DOHH2 (cell line): Measurements from ENCODE around the gene TBC1D22A.

ENCODE experiments used
- H3F3A ChIP-seq: fragments of 200-600 bp; sonication (generic), shearing (Covaris generic); 2 replicates; pipeline ENCODE4 v1.6.0; 2016; ENCODE audit warnings: antibody characterized with exemption, mild to moderate bottlenecking; ENCODE audit not compliant: control insufficient read depth, insufficient read depth
- H3K27ac ChIP-seq: fragments of 200-600 bp; sonication (generic); 2 replicates; pipeline ENCODE4 v1.5.1; 2014; ENCODE audit warnings: low read depth, mild to moderate bottlenecking, low read length, moderate library complexity
- H3K27me3 ChIP-seq: fragments of 200-600 bp; sonication (generic); 2 replicates; pipeline ENCODE4 v1.6.1; 2014; ENCODE audit warnings: mild to moderate bottlenecking, low read length, mixed read lengths; ENCODE audit not compliant: control insufficient read depth
- H3K36me3 ChIP-seq: fragments of 200-600 bp; sonication (generic); 2 replicates; pipeline ENCODE4 v1.6.1; 2014; ENCODE audit warnings: mild to moderate bottlenecking, low read length, moderate library complexity, mixed read lengths; ENCODE audit not compliant: control insufficient read depth
- H3K4me1 ChIP-seq: fragments of 200-600 bp; sonication (generic); 2 replicates; pipeline ENCODE4 v1.6.1; 2014; ENCODE audit warnings: mild to moderate bottlenecking, low read length, mixed read lengths; ENCODE audit not compliant: control insufficient read depth
- H3K4me2 ChIP-seq: fragments of 200-600 bp; sonication (generic); 2 replicates; pipeline ENCODE4 v1.6.0; 2014; ENCODE audit warnings: mild to moderate bottlenecking, low read length, moderate library complexity
- H3K4me3 ChIP-seq: fragments of 200-600 bp; sonication (generic); 2 replicates; pipeline ENCODE4 v1.5.1; 2014; ENCODE audit warnings: mild to moderate bottlenecking, low read length, mixed read lengths
- H3K79me2 ChIP-seq: fragments of 200-600 bp; sonication (generic); 2 replicates; pipeline ENCODE4 v1.6.1; 2014; ENCODE audit warnings: mild to moderate bottlenecking, low read length, mixed read lengths; ENCODE audit not compliant: control insufficient read depth
- H3K9me2 ChIP-seq: fragments of 200-600 bp; sonication (generic); replicated peaks from 2 replicates; pipeline ENCODE4 v1.6.1; 2014; ENCODE audit warnings: mild to moderate bottlenecking, low read length, mixed read lengths; ENCODE audit not compliant: control insufficient read depth
- H3K9me3 ChIP-seq: fragments of 200-600 bp; sonication (generic); 2 replicates; pipeline ENCODE4 v1.6.1; 2014; ENCODE audit warnings: antibody characterized with exemption, low read length, mixed read lengths; ENCODE audit not compliant: control insufficient read depth, insufficient read depth
- H4K20me1 ChIP-seq: fragments of 200-600 bp; sonication (generic); 2 replicates; pipeline ENCODE4 v1.6.0; 2014; ENCODE audit warnings: low read depth, mild to moderate bottlenecking, antibody characterized with exemption, low read length, moderate library complexity; ENCODE audit not compliant: control insufficient read depth, insufficient read depth
- EZH2phosphoT487 ChIP-seq: fragments of 200-600 bp; sonication (generic); IDR thresholded peaks from 2 replicates; pipeline ENCODE4 v1.6.1; 2017; ENCODE audit warnings: borderline replicate concordance, mild to moderate bottlenecking, antibody characterized with exemption, low read length, moderate library complexity, mixed read lengths
- TF ChIP-seq, protein P1 (sequence below): fragments of 200-600 bp; sonication (generic); IDR thresholded peaks from one replicate; pipeline ENCODE4 v1.5.1; 2014; ENCODE audit warnings: antibody characterized with exemption, mild to moderate bottlenecking, low read depth, low read length; ENCODE audit not compliant: poor library complexity, severe bottlenecking

TBC1D22A gene

DNA sequence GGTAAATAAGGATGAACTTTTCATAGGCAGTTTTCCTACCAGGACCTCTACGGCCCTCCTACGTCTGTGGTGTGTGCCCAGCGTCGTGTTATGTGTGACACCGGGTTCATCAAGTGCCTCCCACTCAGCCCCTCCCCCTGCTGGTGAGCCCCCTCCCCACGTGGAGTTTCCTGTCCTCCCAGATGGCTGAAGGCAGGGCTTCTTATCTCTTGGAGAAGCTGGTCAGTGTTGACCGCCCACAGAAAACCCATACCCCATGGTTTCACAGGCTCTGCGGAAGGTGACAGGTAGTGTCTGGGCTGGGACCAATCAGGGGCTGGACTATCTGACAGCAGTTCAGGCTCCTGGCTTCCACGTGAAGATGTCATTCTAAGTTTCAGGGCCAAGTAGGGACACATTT is 393.5 kb downstream of the TBC1D22A start:
- Histone ChIP-seq H3K4me2 (no peak overlapping the region), H4K20me1 (no peaks in the 10 kb centered on the region), H3K27ac (no peak overlapping the region), H3K27me3 (no peaks in the 10 kb centered on the region), H3F3A (no peaks in the 10 kb centered on the region), H3K79me2 (no peaks in the 10 kb centered on the region), H3K9me3 (no peaks in the 10 kb centered on the region), H3K4me3 (no peak overlapping the region), H3K4me1 (no peaks in the 10 kb centered on the region), H3K9me2 (no peaks in the 10 kb centered on the region), H3K36me3 (peaks cover 10% of the 10 kb centered on the region)
- TF ChIP-seq EZH2phosphoT487, result no peak

DNA sequence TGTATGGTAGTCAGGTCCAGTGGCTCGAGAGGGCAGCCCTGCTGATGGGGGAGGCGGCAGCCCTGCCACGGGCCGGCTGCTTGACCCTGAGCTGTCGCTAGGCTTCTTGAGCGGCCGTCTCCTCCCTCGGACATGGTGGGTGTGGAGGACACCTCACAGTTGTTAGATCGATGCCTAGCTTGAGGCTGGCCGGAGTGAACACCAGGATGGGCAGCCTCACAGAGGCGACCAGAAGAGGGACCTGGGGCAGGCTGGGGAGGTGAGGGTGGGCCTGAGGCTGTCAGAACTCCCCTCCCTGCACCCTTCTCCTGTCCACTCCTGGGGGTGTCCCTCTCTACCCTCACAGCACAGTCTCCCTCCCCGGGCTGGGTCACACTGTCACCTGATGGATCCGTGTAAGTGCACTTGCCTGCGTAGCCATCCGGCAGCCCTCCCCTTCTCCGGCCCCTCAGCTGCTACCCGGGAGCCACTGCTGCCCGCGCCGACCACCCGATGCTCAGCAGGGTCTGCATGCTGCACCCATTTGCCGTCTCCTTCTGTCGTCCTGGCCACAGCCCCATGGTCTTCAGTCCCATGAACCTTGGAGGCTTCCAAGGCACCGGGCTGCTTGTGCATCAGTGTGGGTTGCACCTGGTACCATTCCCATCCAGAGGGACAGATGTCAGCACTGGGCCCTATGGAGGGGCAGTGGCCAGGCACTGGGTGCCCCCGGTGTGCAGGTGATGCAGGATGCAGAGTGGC is 394.1 kb downstream of the TBC1D22A start:
- TF ChIP-seq, protein P1, sequence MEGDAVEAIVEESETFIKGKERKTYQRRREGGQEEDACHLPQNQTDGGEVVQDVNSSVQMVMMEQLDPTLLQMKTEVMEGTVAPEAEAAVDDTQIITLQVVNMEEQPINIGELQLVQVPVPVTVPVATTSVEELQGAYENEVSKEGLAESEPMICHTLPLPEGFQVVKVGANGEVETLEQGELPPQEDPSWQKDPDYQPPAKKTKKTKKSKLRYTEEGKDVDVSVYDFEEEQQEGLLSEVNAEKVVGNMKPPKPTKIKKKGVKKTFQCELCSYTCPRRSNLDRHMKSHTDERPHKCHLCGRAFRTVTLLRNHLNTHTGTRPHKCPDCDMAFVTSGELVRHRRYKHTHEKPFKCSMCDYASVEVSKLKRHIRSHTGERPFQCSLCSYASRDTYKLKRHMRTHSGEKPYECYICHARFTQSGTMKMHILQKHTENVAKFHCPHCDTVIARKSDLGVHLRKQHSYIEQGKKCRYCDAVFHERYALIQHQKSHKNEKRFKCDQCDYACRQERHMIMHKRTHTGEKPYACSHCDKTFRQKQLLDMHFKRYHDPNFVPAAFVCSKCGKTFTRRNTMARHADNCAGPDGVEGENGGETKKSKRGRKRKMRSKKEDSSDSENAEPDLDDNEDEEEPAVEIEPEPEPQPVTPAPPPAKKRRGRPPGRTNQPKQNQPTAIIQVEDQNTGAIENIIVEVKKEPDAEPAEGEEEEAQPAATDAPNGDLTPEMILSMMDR, result no peak
- TF ChIP-seq EZH2phosphoT487, result no peak
- H3K9me3 ChIP-seq, result no peaks in the 10 kb centered on the region
- no peaks in the 10 kb centered on the region for H4K20me1 ChIP-seq
- H3K27me3 ChIP-seq, result no peaks in the 10 kb centered on the region
- H3K27ac ChIP-seq, result no peak overlapping the region
- peaks cover 10% of the 10 kb centered on the region for H3K36me3 ChIP-seq
- no peaks in the 10 kb centered on the region for H3K79me2 ChIP-seq
- no peaks in the 10 kb centered on the region for H3F3A ChIP-seq
- no peak overlapping the region for H3K4me2 ChIP-seq
- no peaks in the 10 kb centered on the region for H3K9me2 ChIP-seq
- no peaks in the 10 kb centered on the region for H3K4me1 ChIP-seq
- no peak overlapping the region for H3K4me3 ChIP-seq

- H3K4me1 ChIP-seq, result no peaks in the 10 kb centered on the region
- H3K4me2 ChIP-seq, result no peak overlapping the region
- H3K36me3 ChIP-seq, result peaks cover 10% of the 10 kb centered on the region
- TF ChIP-seq, protein P1, result no peak
- TF ChIP-seq EZH2phosphoT487, result no peak
- H3K9me2 ChIP-seq, result no peaks in the 10 kb centered on the region
- no peak overlapping the region for H3K27ac ChIP-seq
- H3K27me3 ChIP-seq, result no peaks in the 10 kb centered on the region
- H3K79me2 ChIP-seq, result no peaks in the 10 kb centered on the region
- H3F3A ChIP-seq, result no peaks in the 10 kb centered on the region
- no peak overlapping the region for H3K4me3 ChIP-seq
- no peaks in the 10 kb centered on the region for H3K9me3 ChIP-seq
- no peaks in the 10 kb centered on the region for H4K20me1 ChIP-seq
Measured at GRCh38 chr22:47157093-47157420, 394.6 kb downstream of the TBC1D22A start.

DNA sequence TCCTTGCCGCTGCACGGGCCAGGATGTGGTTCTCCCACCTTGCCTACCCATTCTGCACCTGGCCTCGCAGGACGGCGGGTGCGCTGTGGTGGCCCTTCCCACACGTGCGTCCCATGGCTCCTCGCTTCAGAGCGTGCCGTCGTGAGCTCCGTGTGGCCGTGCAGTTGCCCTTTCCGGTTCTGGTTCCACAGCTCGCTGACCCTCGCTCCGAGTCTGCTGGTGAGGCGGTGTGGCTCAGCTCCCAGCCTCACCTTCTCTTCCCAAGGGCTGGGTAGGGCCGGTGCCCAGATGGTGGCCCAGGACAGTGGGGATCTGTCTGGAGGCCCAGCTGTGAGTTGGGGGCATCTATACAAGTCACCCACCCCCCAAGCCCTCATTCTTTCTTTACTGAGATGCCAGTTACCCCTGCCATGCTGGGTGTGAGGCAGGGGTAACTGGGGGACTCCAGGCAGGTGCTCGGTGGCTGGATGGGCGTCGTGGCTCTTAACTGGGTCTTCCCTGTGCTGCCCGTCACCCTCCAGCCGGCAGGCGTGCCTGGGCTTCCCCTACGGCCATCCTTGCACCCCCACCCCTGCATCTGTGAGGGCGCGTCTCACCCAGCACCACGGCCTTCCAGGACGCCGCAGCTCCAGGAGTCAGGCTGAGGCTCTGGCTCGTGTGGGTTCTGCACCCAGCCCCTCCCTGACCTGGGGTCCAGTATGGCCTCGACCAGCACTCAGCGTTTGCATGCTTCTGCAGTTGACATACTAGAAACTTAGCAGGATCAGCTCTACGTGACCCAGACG is 395.2 kb downstream of the TBC1D22A start:
- no peaks in the 10 kb centered on the region for H3K9me3 ChIP-seq
- H3K9me2 ChIP-seq, result no peaks in the 10 kb centered on the region
- H3K36me3 ChIP-seq, result peaks cover 10% of the 10 kb centered on the region
- no peak for TF ChIP-seq EZH2phosphoT487
- TF ChIP-seq, protein P1, result no peak
- H4K20me1 ChIP-seq, result no peaks in the 10 kb centered on the region
- no peak overlapping the region for H3K4me3 ChIP-seq
- H3K27ac ChIP-seq, result no peak overlapping the region
- H3K4me1 ChIP-seq, result no peaks in the 10 kb centered on the region
- no peak overlapping the region for H3K4me2 ChIP-seq
- H3F3A ChIP-seq, result no peaks in the 10 kb centered on the region
- no peaks in the 10 kb centered on the region for H3K79me2 ChIP-seq
- H3K27me3 ChIP-seq, result no peaks in the 10 kb centered on the region
